GM11168 (cell line): ENCODE data around the gene CDK19.
"Not testable (repeated sequence)": the region's sequence is repeated elsewhere in the genome, so short reads cannot be mapped to it uniquely, and the experiment has no call there.

Experiments
- in situ Hi-C: fragments of 300-500 bp; cut with MboI; formaldehyde crosslinking; loops from one replicate; pipeline ENCODE4 v1.12.0; 2022; ENCODE audit warnings: low sequenced_read_pairs; ENCODE audit not compliant: unreplicated experiment

CDK19 gene

DNA sequence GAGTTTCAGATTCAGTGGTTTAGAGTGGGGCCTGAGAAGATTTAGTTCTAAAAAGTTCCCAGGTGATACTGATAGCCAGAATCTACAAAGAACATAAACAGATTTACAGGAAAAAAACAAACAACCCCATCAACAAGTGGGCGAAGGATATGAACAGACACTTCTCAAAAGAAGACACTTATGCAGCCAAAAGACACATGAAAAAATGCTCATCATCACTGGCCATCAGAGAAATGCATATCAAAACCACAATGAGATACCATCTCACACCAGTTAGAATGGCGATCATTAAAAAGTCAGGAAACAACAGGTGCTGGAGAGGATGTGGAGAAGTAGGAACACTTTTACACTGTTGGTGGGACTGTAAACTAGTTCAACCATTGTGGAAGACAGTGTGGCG is 214.6 kb downstream of the CDK19 start:
- in situ Hi-C loops: not testable (repeated sequence)

DNA sequence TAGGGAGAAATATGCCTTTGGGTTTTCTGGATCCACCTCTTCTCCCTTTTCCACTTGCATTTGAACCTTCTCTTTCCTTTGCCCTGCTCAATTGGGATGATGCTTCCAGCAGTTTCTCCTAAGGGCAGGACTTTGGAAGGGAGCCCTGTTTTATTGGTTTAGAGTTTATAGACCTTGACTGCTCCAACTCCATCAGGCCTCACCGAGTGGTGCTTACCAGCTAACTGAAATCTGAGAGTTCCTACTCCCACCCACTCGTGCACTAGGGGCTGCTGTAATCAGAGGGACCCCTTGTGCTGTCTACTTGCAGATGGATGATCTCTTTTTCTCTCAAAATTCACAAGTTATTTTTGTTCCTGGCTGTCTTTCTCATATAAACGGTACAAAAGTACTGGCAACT is 217.5 kb downstream of the CDK19 start:
- in situ Hi-C loops: no loop called here

DNA sequence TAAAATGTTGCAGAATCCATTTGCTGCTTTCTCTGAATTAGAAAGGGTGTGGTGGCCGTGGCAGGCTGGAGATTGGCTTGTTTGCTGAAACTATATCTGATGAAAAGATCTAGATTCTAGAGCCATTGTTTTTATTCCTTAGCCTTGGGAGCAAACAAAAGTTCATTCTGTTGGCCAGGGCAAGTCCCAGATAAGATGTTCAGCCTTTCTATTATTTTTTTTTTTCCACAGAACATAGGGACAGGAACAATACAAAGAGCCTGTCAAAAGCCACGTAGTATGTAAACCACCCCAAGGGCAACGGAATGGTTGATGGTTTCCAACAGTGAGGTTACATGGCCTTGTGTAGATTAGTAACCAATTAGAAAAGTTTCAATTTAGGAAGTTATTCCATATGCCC is 218.9 kb downstream of the CDK19 start:
- in situ Hi-C loops: no loop called here

DNA sequence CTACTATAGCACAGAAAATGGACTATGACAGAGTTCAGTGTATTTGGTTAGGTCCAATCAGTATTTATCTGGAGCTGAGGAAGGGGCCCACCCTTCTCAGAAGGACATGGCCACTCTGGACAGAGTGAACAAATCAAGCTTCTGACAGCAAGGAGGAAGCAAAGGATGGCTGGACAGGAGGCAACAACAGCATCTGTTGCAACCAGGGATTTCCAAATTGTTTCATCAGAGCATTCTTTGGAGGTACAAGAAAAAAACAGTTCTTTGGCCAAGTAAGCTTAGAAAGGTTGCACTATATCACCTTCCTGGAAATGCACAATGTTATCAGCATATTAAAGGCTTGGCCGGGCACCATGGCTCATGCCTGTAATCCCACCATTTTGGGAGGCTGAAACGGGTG is 220.2 kb downstream of the CDK19 start:
- in situ Hi-C loops: no loop called here

DNA sequence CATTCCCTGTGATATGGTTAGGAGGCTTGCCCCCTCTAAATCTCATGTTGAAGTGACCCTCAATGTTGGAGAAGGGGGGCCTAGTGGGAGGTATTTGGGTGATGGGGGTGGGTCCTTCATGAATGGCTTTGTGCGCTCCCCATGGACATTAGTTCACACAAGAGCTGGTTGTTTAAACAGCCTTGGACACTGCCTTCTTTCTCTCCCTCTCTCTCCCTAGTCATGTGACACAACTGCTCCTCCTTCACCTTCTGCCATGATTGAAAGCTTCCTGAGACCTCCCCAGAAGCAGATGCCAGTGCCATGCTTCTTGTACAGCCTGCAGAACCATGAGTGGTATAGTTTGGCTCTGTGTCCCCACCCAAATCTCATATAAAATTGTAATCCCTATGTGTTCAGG is 221.6 kb downstream of the CDK19 start:
- in situ Hi-C loops: no loop called here

DNA sequence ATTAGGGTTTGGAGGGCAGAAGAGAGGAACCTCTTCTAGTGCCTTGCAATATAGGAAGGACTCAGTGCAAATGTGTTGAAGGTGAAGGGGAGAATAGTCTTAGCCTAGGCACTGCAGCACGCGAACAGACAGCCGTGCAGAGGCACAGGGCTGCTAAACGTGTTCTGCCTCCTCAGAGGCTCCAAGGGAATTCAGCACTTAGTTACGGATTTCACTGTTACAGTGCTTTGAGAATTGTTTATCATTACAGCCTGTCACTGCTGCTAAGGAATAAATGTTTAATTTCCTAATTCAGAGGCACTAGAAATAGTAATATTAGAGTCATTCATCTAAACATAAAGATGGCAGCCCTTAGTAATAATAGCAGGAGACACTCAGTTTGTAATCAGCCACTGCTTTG is 222.5 kb downstream of the CDK19 start:
- in situ Hi-C loops: no loop called here

DNA sequence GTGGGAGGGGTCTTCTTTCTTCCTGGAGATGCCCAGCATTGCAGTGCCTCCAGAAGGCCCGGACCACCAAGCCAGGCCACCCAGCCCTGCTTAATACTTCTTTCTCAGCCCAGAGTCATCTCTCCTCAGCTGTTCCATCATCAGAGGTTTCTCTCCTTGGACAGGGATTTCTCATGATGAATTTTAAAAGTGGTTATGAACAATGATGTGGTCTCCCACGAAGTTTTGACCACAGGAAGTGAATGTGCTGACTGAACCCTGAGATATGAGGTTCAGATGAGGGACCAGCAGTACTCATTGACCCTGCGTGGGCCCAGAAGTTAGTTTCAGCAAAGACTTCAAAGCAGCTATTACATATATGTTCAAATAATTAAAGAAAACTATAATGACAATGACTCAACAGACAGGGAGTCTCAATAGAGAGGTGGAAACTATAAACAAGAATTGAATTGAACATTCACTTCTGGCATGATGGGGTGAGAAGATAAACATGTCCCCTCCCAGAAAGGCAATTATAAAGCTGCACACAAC is 224.4 kb downstream of the CDK19 start:
- in situ Hi-C loops: no loop called here

DNA sequence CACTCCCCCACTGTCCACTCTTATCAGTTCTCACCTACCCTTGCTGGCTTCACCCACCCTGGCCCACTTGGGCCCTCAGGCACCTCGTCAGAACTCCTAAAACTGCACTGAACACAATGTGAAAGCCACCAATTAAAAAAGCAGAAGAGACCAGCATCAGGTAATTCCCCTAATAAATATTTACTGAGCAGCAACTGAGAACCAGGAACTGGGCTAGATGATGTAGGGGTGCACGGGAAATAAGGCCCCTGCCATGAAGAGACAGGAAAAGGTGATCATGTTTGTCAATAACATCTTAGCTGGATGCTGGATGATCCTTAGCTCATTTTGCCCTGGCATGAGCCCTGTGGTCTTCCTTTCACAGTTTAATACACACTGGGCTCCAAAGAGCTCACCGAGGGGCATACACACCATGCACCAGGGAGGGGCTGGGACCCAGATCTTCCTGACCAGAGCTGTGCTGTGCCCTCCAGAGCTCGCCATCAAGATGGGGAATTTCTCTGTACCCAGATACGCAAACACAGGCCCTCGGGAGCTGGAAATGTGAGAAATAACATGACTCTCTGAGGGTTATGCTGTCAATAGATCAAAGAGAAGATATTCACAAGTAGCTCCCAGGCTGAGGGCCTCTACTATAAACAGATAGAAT is 225.3 kb downstream of the CDK19 start:
- in situ Hi-C loops: no loop called here

DNA sequence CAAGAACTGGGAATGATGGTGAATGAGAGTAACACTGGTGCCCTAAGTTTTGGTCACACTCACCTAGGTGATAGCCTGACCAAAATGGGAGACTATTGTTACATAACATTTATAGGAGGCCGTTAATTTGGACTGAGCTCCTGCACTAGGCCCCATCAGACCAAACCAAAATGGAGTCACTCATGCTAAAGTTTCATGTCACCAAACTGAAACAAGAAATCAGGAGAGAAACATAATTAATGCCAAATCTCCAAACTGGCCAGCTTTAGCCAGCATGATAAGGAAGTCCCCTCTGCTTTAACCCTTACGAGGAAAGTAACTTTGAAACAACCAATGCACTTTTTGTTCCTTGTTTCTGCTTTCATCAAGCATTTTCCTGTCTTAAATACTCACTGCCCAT is 227.9 kb downstream of the CDK19 start:
- in situ Hi-C loops: no loop called here

DNA sequence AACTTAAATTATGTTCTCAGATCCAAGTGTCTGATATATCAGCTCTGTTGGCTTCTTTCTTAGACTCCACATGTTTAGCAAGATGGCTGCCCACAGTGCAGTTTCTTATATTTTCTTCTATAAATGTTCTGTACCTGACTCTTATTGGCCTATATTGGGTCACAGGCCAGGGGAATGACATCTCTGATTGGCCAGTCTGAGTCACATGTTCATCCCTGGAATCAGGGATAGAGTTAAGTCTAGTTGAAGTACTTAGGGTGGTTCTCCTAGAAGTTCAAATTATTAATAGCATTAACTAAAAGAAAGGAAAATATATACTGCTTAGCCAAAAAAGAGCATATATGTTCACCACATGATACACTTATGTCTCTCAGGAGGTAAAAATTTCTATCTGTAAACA is 233.6 kb downstream of the CDK19 start:
- in situ Hi-C loops: no loop called here

DNA sequence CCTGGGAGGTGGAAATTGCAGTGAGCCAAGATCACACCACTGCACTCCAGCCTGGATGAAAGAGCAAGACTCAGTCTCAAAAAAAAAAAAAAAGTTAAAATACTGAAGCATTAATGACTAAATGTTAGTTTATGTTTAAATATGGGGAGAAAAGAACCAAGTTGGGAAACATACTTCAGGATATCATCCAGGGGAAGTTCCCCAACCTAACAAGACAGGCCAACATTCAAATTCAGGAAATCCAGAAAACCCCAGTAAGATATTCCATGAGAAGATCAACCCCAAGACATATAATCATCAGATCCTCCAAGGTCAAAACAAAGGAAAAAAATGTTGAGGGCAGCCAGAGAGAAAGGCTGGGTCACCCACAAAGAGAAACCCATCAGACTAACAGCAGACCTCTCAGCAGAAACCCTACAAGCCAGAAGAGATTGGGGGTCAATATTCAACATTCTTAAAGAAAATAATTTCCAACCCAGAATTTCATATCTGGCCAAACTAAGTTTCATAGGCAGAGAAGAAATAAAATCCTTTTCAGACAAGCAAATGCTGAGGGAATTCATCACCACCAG is 237.6 kb downstream of the CDK19 start:
- in situ Hi-C loops: not testable (repeated sequence)

DNA sequence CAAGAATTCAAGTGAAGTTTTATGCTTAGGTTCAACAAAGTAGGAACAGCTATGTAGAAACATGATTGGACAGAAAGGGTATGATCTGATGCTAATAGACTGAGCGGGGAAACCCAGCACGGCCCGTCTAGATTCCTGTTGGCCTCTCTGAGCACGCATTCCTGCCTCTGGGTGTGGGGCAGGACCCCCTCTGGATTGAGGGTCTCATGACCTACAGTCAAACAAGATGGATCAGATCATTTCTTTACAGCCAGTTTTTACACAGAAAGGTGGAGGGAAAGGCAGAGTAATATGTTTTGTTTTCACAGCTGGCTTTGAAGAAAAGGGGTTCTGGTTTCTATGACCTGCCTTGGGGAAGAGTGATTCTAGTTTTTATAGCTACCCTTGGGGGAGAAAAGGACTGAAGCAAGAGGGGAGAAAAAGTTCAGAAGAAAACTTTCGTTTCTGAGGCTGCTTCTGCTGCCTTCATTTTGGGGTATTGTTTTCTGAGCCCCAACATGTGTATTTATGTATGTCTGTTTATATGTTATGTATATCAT is 239.3 kb downstream of the CDK19 start:
- in situ Hi-C loops: no loop called here

DNA sequence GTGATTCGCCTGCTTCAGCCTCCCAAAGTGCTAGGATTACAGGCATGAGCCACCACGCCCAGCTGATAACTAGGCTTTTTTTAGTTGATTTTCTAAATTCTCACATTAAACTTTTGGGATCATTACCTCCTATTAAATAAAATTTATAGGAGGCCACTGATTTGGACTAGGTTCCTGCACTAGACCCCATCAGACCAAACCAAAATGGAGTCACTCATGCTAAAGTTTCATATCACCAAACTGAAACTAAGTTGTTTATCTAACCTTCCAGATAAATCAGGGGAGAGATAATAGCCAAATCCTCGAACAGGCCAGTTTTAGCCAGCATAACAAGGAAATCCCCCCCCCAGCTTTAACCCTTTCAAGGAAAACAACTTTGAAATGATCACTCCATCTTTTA is 240.5 kb downstream of the CDK19 start:
- in situ Hi-C loops: no loop called here

DNA sequence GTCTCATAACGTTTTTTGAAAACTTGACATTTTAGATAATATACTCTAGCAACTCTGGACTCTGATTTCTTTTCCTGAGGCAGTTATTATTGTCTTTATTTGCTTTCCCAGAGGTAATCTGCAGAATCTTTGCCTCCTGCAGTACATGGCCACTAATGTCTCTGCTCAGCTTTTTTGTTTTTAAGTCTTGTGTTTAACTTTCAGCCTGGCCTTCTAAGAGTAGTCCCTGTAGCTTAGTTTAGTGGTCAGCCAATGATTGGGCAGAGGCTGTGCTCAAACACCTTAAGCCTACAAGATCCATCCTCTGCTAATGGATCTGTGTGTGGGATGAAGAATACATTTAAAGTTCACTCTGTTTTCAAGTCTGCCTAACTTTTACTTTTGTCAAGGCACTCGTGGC is 241.7 kb downstream of the CDK19 start:
- in situ Hi-C loops: no loop called here

DNA sequence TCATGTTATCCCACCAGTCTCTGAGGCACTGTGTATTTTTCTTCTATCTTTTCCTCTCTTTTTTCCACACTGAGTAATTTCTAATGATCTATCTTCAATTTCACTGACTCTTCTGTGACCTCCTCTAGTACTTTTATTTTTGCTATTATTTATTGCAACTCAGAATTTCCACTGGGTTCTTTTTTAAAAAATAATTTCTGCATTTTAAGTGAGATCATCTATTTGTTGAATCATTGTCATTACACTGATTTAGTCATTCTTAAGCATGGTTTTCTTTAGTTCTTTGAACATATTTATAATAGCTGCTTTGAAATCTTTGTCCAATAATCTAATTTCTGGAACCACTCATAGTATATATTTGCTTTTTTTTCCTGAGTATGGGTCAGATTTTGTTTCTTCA is 242.1 kb downstream of the CDK19 start:
- in situ Hi-C loops: no loop called here

DNA sequence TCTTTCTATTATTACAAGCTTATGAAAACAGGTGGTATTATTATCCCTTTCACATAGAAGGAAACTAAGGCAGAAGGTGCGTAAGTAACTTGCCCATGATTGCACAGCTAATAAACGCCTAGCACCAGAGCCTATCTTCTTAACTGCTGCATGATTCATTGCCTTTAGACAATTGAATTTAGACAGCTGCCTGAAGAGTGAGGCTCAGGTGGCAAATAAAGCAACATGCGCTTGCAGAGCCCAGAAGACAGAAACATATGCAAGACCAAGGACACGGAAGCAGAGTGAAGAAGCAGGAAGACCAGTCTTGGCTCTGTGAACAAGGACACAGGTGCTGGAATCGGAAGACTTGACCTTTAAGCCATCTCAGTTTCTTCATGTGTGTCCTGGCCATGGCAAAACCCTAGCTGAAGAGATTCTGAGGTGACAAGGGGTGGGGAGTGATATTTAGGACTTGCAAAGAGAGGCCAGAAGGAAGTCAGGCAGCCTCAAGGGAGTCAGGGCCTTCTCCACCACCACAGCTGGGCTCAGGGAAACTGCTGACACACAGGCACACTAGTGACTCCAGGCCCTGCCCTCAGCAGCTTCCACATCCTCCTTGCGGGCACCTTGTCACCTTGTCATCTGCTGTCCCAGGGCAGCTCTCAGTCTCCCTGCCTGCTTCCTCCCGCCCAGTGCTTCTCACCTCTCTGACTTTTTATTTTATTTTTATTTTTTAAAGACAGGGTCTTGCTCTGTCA is 247.1 kb downstream of the CDK19 start:
- in situ Hi-C loops: no loop called here

DNA sequence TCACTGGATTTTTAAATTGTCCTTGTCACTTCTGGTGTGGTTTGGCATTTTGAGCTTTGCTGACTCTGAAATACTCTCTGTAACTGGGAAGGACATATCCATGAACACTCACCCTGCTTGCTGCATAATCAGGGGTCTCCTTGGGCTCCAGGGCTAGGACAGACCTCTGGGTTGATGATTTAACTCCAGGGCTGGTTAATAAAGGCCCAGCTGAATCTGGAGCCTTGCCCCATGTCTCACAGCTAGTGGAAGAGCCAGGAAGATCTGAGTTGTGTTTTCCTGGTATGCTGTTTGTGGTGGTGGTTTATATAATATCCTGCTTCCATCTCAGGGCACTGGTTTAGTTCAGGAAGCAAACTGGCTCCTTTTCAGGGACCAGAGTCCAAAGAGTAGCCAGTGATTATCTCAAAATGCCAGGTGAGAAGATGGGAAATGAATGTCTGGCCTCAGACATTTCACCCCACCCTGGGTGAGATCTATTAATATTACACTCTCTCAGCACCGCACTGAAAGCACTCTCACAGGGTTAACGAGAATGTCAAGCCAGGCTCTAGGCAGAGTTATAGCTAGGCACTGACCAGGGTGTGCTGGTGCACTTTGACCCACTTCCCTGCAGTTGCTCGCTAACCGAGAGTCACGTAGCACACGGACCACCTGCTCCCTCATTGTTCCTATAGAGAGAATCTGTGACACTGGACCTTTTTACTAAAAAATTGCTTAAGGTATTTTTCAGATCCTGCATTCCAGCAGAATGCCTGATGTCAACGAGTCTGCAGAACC is 248.7 kb downstream of the CDK19 start:
- in situ Hi-C loops: no loop called here

DNA sequence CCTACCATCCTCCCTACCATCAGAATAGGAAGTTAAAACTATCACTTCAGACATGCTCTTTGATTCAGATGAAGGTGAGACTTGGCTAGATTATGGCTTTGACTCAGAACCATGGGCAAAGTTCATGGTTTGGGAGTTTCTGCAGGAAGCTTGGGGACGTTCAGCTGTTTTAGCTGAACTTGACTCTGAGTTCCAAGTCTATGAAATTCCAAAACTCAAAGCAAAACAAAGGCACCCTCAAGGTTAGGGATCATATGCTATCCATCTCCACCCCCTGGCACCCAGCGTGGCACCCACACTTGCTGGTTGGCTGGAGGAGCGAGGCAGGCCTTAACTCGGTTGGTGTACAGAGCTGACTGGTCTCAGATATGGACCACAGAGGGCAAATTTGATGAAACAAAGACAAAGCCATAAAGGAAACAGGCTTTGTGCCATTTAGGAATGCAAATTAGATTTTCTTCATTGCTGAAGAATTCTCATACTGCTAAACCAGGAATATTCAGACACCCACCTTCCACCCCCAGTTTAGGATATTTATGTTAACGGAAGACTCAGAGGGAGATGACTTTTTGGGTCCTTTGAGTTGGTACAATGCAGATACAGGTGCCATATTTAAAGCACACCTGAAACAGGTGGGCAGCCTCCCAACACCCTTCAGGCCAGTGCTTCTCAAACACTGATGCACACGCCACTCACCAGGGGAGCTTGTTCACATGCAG is 250.4 kb downstream of the CDK19 start:
- in situ Hi-C loops: no loop called here

DNA sequence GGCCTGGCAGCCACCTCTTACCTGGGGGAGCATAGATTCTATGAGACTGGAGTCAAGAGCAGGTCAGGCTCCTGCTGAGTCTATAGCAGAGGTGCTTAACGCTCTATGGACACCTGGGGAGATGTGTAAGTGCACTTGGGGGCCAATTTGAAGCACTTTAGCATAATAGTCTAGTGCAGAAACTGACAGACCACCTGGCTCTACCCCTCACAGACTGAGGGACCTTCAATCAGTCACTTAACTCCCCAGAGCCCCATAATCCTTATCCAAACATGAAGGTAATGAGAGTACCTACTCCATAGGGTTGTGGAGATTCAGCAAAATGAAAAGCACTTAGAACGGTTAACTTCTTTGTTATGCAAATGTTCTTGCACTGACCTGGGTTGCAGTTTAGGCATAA is 251.6 kb downstream of the CDK19 start:
- in situ Hi-C loops: no loop called here

DNA sequence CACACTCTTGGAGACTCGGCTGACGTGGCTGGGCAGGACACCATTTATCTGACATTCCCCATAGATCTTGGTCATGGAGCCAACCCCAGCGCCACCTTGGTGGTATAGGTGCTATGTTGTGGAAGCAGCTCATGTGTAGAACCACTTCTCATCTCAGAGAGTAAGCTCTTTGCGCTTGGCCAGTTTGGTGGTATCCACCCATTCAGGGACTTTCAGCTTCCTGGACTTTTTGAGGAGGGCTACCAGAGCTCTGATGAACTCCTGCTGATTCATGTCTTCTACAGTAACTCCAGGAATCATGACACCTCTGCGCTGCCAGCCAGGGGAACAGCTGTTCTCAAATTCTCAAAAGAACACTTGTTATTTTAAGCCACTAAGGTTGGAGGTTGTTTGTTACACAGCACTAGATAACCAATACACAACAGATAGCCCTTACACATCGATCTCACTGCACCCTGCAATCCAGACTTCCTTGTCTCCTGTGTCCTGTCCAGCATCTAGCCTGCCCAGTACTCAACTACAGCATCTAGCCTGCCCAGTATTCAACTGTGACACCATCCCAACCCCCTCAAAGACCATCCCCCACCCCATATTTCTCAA is 252.9 kb downstream of the CDK19 start:
- in situ Hi-C loops: no loop called here
